ENCODE data around the gene SSTR3.

- TF ChIP-seq, protein P1, sequence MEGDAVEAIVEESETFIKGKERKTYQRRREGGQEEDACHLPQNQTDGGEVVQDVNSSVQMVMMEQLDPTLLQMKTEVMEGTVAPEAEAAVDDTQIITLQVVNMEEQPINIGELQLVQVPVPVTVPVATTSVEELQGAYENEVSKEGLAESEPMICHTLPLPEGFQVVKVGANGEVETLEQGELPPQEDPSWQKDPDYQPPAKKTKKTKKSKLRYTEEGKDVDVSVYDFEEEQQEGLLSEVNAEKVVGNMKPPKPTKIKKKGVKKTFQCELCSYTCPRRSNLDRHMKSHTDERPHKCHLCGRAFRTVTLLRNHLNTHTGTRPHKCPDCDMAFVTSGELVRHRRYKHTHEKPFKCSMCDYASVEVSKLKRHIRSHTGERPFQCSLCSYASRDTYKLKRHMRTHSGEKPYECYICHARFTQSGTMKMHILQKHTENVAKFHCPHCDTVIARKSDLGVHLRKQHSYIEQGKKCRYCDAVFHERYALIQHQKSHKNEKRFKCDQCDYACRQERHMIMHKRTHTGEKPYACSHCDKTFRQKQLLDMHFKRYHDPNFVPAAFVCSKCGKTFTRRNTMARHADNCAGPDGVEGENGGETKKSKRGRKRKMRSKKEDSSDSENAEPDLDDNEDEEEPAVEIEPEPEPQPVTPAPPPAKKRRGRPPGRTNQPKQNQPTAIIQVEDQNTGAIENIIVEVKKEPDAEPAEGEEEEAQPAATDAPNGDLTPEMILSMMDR (conservative IDR thresholded peaks at IDR 0.05; ENCODE audit: low read length), result no peak
- TF ChIP-seq EZH2phosphoT487 (IDR thresholded peaks at IDR 0.05; ENCODE audit: borderline replicate concordance, low read depth, low read length), result no peak
Observed at GRCh38 chr22:37186228-37186996, 25.9 kb downstream of the SSTR3 start.

All from OCI-LY7 (cell line).